PC-3 (cell line): ENCODE measurements around the gene UGCG.

Experiments used
- EZH2phosphoT487 ChIP-seq: fragments of 300-600 bp; sonication (generic); IDR thresholded peaks from 2 replicates; pipeline ENCODE4 v1.6.1; 2018; ENCODE audit warnings: mild to moderate bottlenecking, antibody characterized with exemption, low read length, borderline replicate concordance
- TF ChIP-seq, protein P1 (sequence below): fragments of 300-600 bp; sonication (generic); conservative IDR thresholded peaks from 2 replicates; pipeline ENCODE4 v1.5.1; 2017; ENCODE audit warnings: antibody characterized with exemption, low read depth, mild to moderate bottlenecking, low read length

- TF ChIP-seq, protein P1, sequence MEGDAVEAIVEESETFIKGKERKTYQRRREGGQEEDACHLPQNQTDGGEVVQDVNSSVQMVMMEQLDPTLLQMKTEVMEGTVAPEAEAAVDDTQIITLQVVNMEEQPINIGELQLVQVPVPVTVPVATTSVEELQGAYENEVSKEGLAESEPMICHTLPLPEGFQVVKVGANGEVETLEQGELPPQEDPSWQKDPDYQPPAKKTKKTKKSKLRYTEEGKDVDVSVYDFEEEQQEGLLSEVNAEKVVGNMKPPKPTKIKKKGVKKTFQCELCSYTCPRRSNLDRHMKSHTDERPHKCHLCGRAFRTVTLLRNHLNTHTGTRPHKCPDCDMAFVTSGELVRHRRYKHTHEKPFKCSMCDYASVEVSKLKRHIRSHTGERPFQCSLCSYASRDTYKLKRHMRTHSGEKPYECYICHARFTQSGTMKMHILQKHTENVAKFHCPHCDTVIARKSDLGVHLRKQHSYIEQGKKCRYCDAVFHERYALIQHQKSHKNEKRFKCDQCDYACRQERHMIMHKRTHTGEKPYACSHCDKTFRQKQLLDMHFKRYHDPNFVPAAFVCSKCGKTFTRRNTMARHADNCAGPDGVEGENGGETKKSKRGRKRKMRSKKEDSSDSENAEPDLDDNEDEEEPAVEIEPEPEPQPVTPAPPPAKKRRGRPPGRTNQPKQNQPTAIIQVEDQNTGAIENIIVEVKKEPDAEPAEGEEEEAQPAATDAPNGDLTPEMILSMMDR = no peak
- TF ChIP-seq EZH2phosphoT487 = no peak
Measured at GRCh38 chr9:111890334-111890733, 6.3 kb upstream of the UGCG start.
